Measurements from ENCODE around the gene SUN3. TPM values are rescaled to one million over a fixed set of nuclear protein-coding genes. Genes with fewer than 3 reads are reported as not detected.

The SUN3 gene
- total and polyA plus RNA-seq, 2 of the 13 experiments (the other 11 are each of a cell fraction or from before 2014, with no cell fraction given) = not detected

- TF ChIP-seq JARID2 (CRISPR knock-in tag; IDR thresholded peaks at IDR 0.05; ENCODE audit: insufficient replicate concordance) (no peak), SIN3B (IDR thresholded peaks at IDR 0.05; ENCODE audit: low read length) (peak; percentile 74; the same call in 1 of the 2 replicates), FOXP1 (IDR thresholded peaks at IDR 0.05) (no peak), FOXP1 (CRISPR knock-in tag; IDR thresholded peaks at IDR 0.05) (peak; percentile 44; the same call in 1 of the 2 replicates), ATF2 (CRISPR knock-in tag; IDR thresholded peaks at IDR 0.05) (peak; percentile 86; the same call in 1 of the 2 replicates), GTF2F1 (IDR thresholded peaks at IDR 0.05; ENCODE audit: low read length) (0 out of 2 replicates have a peak, but pooled peaks have one; percentile 32), ATF1 (CRISPR knock-in tag; IDR thresholded peaks at IDR 0.05) (no peak), NR0B2 (CRISPR knock-in tag; IDR thresholded peaks at IDR 0.05) (peak; percentile 91), BRF2 (CRISPR knock-in tag; IDR thresholded peaks at IDR 0.05) (peak; percentile 55; the same call in 1 of the 2 replicates), HOXA9 (CRISPR knock-in tag; IDR thresholded peaks at IDR 0.05; ENCODE audit: borderline replicate concordance) (0 out of 2 replicates have a peak, but pooled peaks have one; percentile 69), SMAD1 (CRISPR knock-in tag; IDR thresholded peaks at IDR 0.05; ENCODE audit: borderline replicate concordance, low read depth) (0 out of 2 replicates have a peak, but pooled peaks have one; percentile 67), ZNF687 (CRISPR knock-in tag; IDR thresholded peaks at IDR 0.05) (peak; percentile 95), HNRNPL (IDR thresholded peaks at IDR 0.05; ENCODE audit: low read depth, low read length) (peak; percentile 76; the same call in 1 of the 2 replicates), SPEN (CRISPR knock-in tag; IDR thresholded peaks at IDR 0.05; ENCODE audit: low read depth) (peak; percentile 96), FIP1L1 (IDR thresholded peaks at IDR 0.05; ENCODE audit: borderline replicate concordance, insufficient read depth, low read depth, low read length) (0 out of 2 replicates have a peak, but pooled peaks have one; percentile 47), JUND (CRISPR knock-in tag; IDR thresholded peaks at IDR 0.05) (peak; percentile 49; the same call in 1 of the 2 replicates), ELF1 (CRISPR knock-in tag; IDR thresholded peaks at IDR 0.05) (peak; percentile 69; the same call in 1 of the 2 replicates), ZNF503 (CRISPR knock-in tag; IDR thresholded peaks at IDR 0.05) (peak; percentile 84), ZNF569 (CRISPR knock-in tag; IDR thresholded peaks at IDR 0.05; ENCODE audit: borderline replicate concordance) (no peak), POLR2G (IDR thresholded peaks at IDR 0.05; ENCODE audit: low read depth, low read length) (peak; percentile 93)
Measured at GRCh38 chr7:47979145-47979831, 49.6 kb downstream of the SUN3 start, which contains the start of gene HUS1 (continued).

Data from HepG2 (cell line).